SU-DHL-6 (cell line): ENCODE data around the gene RUBCN.

Source experiments
- H2AFZ ChIP-seq: fragments of 200-600 bp; sonication (generic); 2 replicates; pipeline ENCODE4 v1.6.1; 2014; ENCODE audit warnings: low read depth, mild to moderate bottlenecking, moderate library complexity, mixed read lengths, antibody characterized with exemption, low read length; ENCODE audit not compliant: severe bottlenecking
- H3F3A ChIP-seq: fragments of 200-600 bp; shearing (Covaris generic); 2 replicates; pipeline ENCODE4 v1.6.0; 2016; ENCODE audit warnings: antibody characterized with exemption, mild to moderate bottlenecking; ENCODE audit not compliant: insufficient read depth
- H3K27ac ChIP-seq: fragments of 200-600 bp; sonication (generic); 2 replicates; pipeline ENCODE4 v1.5.1; 2016; ENCODE audit warnings: low read depth, mild to moderate bottlenecking, low read length, moderate library complexity, mixed read lengths
- H3K27me3 ChIP-seq: fragments of 200-600 bp; sonication (generic), shearing (Covaris generic); 2 replicates; pipeline ENCODE4 v1.6.0; 2014; ENCODE audit warnings: mild to moderate bottlenecking, low read length
- H3K36me3 ChIP-seq: fragments of 200-600 bp; sonication (generic); 2 replicates; pipeline ENCODE4 v1.6.1; 2014; ENCODE audit warnings: mild to moderate bottlenecking, low read length, mixed read lengths
- H3K4me2 ChIP-seq: fragments of 300-600, 200-600 bp; shearing (Covaris generic), sonication (generic); 2 replicates; pipeline ENCODE4 v1.6.0; 2014; ENCODE audit warnings: low read length, low read depth, mild to moderate bottlenecking; ENCODE audit not compliant: poor library complexity, severe bottlenecking
- H3K4me3 ChIP-seq: fragments of 200-600 bp; sonication (generic); 2 replicates; pipeline ENCODE4 v1.5.1; 2014; ENCODE audit warnings: antibody characterized with exemption, low read length, mild to moderate bottlenecking, mixed read lengths; ENCODE audit not compliant: insufficient read depth, poor library complexity, severe bottlenecking
- H3K79me2 ChIP-seq: fragments of 200-600 bp; sonication (generic); 2 replicates; pipeline ENCODE4 v1.6.1; 2014; ENCODE audit warnings: mild to moderate bottlenecking, low read length, moderate library complexity; ENCODE audit not compliant: insufficient read depth
- H3K9ac ChIP-seq: fragments of 200-600 bp; sonication (generic); 2 replicates; pipeline ENCODE4 v1.7.0; 2014; ENCODE audit warnings: mild to moderate bottlenecking, low read length
- H3K9me2 ChIP-seq: fragments of 200-600 bp; sonication (generic); replicated peaks from 2 replicates; pipeline ENCODE4 v1.6.1; 2014; ENCODE audit warnings: low read length; ENCODE audit not compliant: insufficient read depth
- H3K9me3 ChIP-seq: fragments of 200-600 bp; sonication (generic); 2 replicates; pipeline ENCODE4 v1.6.1; 2014; ENCODE audit warnings: low read length, mixed read lengths; ENCODE audit not compliant: insufficient read depth
- H4K20me1 ChIP-seq: fragments of 200-600 bp; sonication (generic); 2 replicates; pipeline ENCODE4 v1.6.1; 2014; ENCODE audit warnings: low read depth, mild to moderate bottlenecking, antibody characterized with exemption, low read length, moderate library complexity, mixed read lengths
- CTCF ChIP-seq: fragments of 200-600 bp; sonication (generic); IDR thresholded peaks from one replicate; pipeline ENCODE4 v1.5.1; 2017; ENCODE audit warnings: antibody characterized with exemption, mild to moderate bottlenecking, low read length, moderate library complexity; ENCODE audit not compliant: insufficient read depth, poor library complexity, severe bottlenecking
- EZH2phosphoT487 ChIP-seq: fragments of 200-600 bp; sonication (generic), shearing (Covaris generic); conservative IDR thresholded peaks from 2 replicates; pipeline ENCODE4 v1.6.1; 2018; ENCODE audit warnings: mild to moderate bottlenecking, antibody characterized with exemption, low read length, moderate library complexity, mixed read lengths

The RUBCN gene

GRCh38 chr3:197737319-197737649 lies 580 bp upstream of the RUBCN start:
- H3K9ac ChIP-seq, result peak overlapping the region; percentile 63
- peaks cover 29% of the 10 kb centered on the region for H3K79me2 ChIP-seq
- H3K4me2 ChIP-seq, result peak overlapping the region; percentile 87
- TF ChIP-seq EZH2phosphoT487 (no peak), CTCF (no peak)
- H3K9me2 ChIP-seq, result no peaks in the 10 kb centered on the region
- peak overlapping the region; percentile 60 for H3K4me3 ChIP-seq
- no peaks in the 10 kb centered on the region for H3K9me3 ChIP-seq
- peaks cover 30% of the 10 kb centered on the region for H3F3A ChIP-seq
- no peaks in the 10 kb centered on the region for H3K27me3 ChIP-seq
- H2AFZ ChIP-seq, result peak overlapping the region; percentile 75
- H3K36me3 ChIP-seq, result no peaks in the 10 kb centered on the region
- H3K27ac ChIP-seq, result peak overlapping the region; percentile 29
- no peaks in the 10 kb centered on the region for H4K20me1 ChIP-seq

GRCh38 chr3:197736010-197736490 lies 654 bp downstream of the RUBCN start:
- Histone ChIP-seq H3K4me2 (peak overlapping the region; percentile 75), H3K9me2 (no peaks in the 10 kb centered on the region), H3K9me3 (no peaks in the 10 kb centered on the region), H3K27me3 (no peaks in the 10 kb centered on the region), H2AFZ (peak overlapping the region; percentile 62), H3K9ac (peak overlapping the region; percentile 85), H3K79me2 (peaks cover 36% of the 10 kb centered on the region), H4K20me1 (no peaks in the 10 kb centered on the region), H3K4me3 (peak overlapping the region; percentile 91), H3K36me3 (no peaks in the 10 kb centered on the region), H3K27ac (peak overlapping the region; percentile 91), H3F3A (peaks cover 30% of the 10 kb centered on the region)
- no peak for TF ChIP-seq CTCF
- no peak for TF ChIP-seq EZH2phosphoT487

- no peaks in the 10 kb centered on the region for H3K27me3 ChIP-seq
- H3K4me2 ChIP-seq, result peak overlapping the region; percentile 75
- TF ChIP-seq EZH2phosphoT487 (no peak), CTCF (no peak)
- no peaks in the 10 kb centered on the region for H3K9me2 ChIP-seq
- no peaks in the 10 kb centered on the region for H3K36me3 ChIP-seq
- H3F3A ChIP-seq, result peaks cover 30% of the 10 kb centered on the region
- H3K27ac ChIP-seq, result peak overlapping the region; percentile 91
- H3K79me2 ChIP-seq, result peaks cover 43% of the 10 kb centered on the region
- H3K9ac ChIP-seq, result peak overlapping the region; percentile 85
- no peaks in the 10 kb centered on the region for H4K20me1 ChIP-seq
- H3K4me3 ChIP-seq, result peak overlapping the region; percentile 91
- no peak overlapping the region for H2AFZ ChIP-seq
- H3K9me3 ChIP-seq, result no peaks in the 10 kb centered on the region
These were observed 1.9 kb downstream of the RUBCN start for GRCh38 chr3:197734667-197735318.
